Stimulated activated CD8-positive, alpha-beta memory T cell treated with anti-CD3 and anti-CD28 coated beads, Interleukin-4, amount 100 ng/mL, for 4 hours (primary cell): ENCODE data around the gene NUP155.
A peak's percentile ranks its signal among the peaks of the same experiment; 100 is the strongest.
"Not testable (repeated sequence)": the region's sequence is repeated elsewhere in the genome, so short reads cannot be mapped to it uniquely, and the experiment has no call there.

Experiments used
- DNase-seq, 2 donors: peaks; one replicate each; pipeline ENCODE4 v3.0.0-alpha.2; 2020; ENCODE audit warnings: low read depth in 2 of 2, low spot score in 1 of 2

The NUP155 gene

DNA sequence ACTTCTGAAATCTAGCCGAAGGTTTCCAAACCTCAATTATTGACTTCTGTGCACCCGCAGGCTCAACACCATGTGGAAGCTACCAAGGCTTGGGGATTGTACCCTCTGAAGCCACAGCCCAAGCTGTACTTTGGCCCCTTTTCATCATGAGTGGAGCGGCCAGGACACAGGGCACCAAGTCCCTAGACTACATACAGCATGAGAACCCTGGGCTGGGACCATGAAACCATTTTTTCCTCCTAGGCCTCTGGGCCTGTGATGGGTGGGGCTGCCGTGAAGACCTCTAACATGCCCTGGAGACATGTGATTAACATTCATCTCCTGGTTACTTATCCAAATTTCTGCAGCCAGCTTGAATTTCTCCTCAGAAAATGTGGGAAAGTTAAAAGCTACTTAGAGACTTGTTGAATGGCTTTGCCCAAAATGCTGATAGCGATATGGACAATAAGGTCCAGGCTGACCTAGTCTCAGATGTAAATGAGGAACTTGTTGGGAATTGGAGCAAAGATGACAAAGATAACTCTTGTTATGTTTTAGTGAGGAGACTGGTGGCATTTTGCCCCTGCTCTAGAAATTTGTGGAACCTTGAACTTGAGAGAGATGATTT, 87.6 kb downstream of the NUP155 start:
- DNase-seq: no peak

DNA sequence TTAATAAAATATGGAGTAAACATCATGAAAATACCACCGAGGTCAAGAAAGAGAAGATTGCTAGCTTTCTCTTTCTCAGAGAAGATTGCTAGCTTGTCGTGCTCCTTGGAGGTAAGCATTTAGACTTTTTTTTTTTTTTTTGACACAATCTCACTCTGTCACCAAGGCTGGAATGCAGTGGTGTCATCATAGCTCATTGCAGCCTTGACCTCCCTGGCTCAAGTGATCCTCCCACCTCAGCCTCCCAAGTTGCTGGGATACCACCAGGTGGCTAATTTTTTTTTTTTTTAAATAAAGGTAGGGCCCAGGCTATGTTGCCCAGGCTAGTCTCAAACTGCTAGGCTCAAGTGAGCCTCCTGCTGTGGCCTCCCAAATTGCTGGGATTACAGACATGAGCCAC, 95.4 kb downstream of the NUP155 start:
- DNase-seq: no peak

DNA sequence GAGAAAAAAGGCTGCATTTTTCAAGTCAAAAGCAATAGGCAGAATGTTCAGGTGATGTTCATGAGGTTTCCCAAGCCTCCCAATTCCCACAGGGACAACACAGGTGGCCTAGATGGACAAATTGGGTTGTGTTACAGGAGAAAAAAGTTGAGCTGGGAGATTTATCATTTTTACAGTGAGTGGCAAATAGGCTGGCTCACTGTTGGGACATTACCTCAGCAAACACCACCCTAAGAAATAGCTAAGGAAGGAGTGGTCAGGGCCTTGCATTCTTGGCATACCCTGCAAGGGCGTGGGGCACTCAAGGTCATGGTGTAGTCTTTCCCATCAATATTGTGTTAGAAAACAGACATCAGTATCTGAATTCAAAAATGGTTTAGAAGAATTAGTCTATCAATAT, 98.4 kb downstream of the NUP155 start:
- DNase-seq: no peak

DNA sequence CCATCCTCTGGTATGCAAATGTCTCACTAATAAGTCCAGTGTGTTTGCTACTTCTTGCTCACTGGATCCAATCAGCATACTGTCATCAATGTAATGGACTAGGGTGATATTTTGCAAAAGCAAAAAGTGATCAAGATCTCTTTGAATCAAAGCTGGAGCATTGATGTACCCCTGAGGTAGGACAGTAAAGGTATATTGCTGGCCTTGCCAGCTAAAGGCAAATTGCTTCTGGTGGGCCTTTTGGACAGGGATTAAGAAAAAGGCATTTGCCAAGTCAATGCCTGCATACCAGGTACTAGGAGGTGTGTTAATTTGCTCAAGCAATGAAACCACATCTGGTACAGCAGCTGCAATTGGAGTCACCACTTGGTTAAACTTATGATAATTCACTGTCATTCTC, 102.8 kb downstream of the NUP155 start:
- not testable (repeated sequence) for DNase-seq

DNA sequence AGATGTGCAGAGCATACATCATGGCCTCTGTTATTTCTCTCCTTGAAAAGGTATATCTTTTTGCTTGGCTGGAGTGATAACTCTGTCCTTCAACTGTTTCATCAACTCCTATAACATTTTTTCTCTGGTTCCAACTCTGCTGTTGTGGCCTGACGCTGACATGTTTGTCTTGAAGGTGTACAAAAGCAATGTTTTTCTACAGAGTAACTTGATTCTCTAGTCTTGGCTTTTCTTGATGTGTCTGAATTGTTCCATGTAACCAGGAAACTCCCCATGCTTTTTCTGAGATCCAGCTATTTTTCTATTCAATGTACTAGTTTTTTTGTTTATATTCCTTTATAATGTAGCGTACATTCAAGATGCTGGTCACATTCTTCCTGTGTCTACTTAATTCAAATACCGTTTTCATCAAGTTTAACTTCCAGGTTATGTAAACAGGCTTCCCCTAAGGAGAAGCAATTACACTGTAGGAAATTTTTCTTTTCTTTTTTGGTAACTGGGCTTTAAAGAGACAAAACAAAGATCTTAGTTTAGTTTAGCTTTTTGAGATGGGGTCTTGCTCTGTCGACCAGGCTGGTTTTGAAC, 115.0 kb downstream of the NUP155 start:
- DNase-seq: no peak

DNA sequence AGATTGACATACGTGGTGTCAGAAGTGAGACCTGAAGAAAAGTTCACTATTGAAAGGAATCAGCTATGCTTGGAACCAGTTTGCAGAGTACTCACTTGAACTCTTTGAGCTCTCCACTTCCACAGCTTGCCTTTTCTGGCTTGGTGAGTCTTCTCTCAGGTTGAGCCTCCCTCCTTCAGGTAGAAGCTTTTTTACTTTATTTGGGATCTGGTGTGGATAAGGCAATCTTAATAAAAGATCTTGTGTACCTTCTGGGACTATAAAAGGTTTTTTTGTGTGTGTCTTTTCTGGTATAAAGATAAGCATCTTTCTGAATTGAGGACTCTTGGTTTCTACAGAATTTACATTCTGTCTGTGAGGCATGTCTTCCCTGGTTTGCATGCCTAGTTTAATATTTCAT, 116.3 kb downstream of the NUP155 start:
- DNase-seq: no peak

DNA sequence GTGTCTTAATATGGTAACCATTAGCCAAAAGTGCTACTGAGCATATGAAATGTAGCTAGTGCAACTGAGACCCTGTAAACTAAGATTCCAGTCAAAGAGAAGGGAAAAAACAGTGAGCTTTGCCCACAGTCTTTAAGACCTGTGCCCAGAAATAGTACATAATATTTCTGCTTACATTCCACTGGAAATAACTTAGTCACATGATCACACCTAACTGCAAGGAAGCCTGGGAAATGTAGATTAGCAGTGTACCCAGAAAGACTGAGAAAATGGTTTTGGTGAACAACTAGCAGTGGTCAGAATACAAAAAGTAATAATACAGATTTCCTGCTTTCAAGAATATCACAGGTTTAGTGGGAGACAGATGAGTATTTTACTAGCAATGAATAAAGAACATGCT, 119.2 kb downstream of the NUP155 start:
- DNase-seq: no peak

DNA sequence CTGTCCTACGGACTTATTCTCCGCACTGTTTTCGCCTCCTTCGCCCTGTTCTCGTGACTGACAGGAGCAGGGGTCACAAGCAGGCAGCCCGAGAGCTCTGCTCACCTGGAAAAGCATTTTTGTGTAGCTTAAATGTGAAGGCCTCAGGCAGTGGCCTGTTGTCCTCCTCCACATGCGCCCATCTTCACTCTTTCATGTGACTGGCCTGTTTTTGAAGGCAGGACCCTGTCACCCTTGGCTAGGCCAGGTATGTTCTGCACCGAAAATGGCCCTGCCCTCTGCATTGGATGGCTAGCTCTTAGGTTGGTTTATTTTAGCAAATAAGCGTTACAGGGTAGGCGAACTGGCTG, 121.1 kb downstream of the NUP155 start:
- no peak for DNase-seq

DNA sequence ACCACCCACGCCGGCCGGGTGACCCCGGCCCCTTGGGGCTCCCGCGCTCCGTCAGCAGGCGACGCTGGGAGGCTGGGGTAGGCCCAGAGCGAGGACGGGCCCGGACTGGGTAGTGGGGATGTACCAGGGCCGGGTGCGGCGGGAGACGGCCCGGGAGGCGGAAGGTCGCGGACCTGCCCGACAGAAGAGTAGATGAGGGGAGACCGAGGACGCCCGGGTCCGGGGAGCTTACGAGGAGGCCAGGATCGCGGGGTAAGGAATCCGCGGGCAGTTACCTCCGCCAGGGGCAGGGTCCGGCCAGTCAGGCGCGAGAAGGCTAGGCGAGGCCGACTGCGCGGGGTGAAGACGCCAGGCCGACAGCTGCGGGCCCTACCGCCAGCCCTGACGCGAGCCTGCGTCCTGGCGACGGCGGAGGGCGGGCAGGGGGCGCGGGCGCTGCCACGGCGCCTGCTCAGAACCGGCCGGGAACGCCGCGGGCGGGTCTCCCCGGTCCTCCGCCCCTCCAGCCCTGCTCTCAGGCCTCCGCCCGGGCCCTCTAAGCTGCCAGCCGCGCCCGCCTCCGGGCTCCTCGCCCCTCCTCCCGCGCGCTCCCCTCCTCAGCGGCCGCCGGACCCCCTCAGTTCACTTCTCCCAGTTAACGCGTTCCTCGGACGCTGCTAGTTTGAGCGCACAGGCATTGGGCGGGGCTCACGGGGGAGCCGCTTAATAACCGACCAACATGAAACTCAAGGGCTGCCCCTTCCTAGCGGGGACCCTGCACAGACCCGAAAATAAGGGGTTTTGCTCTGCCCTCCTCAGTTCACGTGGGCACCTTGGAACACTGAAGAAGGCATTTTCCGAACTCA, 121.7 kb downstream of the NUP155 start, which contains the start of gene CPLANE1:
Gene CPLANE1 (minus strand): TSS at position 407 of the 845 bp plus-strand sequence. CDS start 1,678 bp downstream, outside the sequence.
- peak in 1 of 2 donors; percentile 21 for DNase-seq

DNA sequence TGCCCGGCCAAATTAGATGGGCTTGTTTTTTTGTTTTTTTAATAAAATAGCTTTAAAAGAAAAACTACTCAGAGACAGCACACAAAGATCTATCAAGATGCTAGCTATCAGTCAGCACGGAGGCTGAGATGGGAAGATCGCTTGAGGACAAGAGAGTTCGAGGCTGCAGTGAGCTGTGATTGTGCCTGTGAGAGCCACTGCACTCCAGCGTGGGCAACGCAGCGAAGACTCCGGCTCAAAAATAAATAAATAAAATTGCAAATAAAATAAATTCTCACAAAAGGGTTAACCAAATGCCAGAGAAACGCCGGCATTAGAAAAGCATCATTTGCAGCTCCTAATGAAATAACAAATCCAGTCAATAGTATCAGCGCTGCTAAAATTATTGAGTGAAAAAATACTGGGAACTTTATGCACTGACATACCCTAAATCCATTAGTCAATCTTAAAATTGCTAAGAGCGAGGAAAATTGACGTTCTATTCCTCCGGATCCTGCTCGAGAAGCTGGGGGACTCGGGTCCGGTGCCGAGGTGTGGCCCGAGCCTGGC, 122.4 kb downstream of the NUP155 start:
- no peak for DNase-seq

DNA sequence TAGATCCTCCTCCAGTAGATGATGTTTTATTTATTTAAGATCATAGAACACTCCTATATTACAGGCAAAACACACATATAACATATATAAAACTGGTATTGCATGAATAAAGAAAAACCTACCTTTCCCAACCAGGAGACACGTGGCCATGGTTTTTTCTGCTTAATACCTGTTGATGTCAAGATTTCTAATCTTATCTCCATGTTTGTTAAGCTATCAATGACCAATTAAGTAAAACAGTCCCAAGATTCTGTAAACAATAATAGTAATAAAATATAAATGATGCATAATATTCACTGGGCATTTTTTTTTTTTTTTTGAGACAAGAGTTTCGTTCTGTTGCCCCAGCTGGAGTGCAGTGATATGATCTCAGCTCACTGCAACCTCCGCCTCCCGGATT, 123.4 kb downstream of the NUP155 start:
- no peak for DNase-seq

DNA sequence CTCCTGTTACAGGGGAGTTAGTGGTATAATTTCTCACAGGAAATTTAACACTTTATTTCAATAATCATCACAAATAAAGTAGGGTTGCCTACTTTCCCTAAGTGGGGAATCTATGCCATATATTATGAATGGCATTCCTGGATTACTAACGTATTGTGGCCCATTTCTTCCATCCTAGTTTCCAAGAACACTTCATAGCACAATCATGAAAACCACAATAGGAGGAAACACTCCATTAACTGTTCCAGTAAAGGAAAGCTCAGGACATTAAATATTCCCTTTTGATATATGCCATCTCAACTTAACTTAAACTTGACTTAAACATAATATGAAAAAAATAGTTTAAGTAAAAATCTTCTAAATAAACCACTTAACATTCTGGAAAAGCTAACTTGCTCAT, 123.9 kb downstream of the NUP155 start:
- DNase-seq: no peak
